CD4-positive, alpha-beta T cell (primary cell): ENCODE measurements around the gene MAN1C1. TPM values are rescaled to one million over a fixed set of nuclear protein-coding genes. Genes with fewer than 3 reads are reported as not detected.

ENCODE experiments used
- ATAC-seq: fragments of 200-7000 bp; cut with Tn5 transposase; one replicate; pipeline ENCODE4 v1.10.0; 2022; ENCODE audit warnings: mild to moderate bottlenecking; ENCODE audit not compliant: poor library complexity
- CTCF ChIA-PET: fragments of 350-600 bp; sonication (Branson Sonifier 250); formaldehyde crosslinking; loops from one replicate; lab custom pipeline; 2021; ENCODE audit warnings: antibody characterized with exemption, inconsistent platforms; lab: Charles Lee
- POLR2A ChIA-PET: fragments of 350-600 bp; sonication (Branson Sonifier 250); formaldehyde crosslinking; loops from one replicate; lab custom pipeline; 2021; ENCODE audit warnings: antibody characterized with exemption, inconsistent platforms; lab: Charles Lee
- DNase-seq, 14 experiments: peaks; one replicate each; pipeline ENCODE4 v3.0.0-alpha.2; 2013 to 2020; ENCODE audit warnings: mixed read lengths in 2 of 14
- H3K27ac ChIP-seq, 2 donors: one replicate each; pipeline versions ENCODE4 v1.5.1 to v1.7.0; 2013; ENCODE audit warnings: low read length in 2 of 2, low read depth in 1 of 2, mild to moderate bottlenecking in 1 of 2
- H3K27me3 ChIP-seq, 2 experiments: 1 replicate in 1 of 2; 2 replicates in 1 of 2; pipeline versions ENCODE4 v1.6.1 to v1.7.0; 2013; ENCODE audit warnings: low read length in 2 of 2, control low read depth in 1 of 2, mild to moderate bottlenecking in 1 of 2, moderate library complexity in 1 of 2; ENCODE audit not compliant: insufficient read depth in 2 of 2, control insufficient read depth in 1 of 2
- H3K36me3 ChIP-seq: one replicate; pipeline ENCODE4 v1.6.1; 2013; ENCODE audit warnings: low read length, control low read depth; ENCODE audit not compliant: insufficient read depth
- H3K4me1 ChIP-seq: one replicate; pipeline ENCODE4 v1.6.1; 2013; ENCODE audit warnings: low read length, control low read depth; ENCODE audit not compliant: insufficient read depth
- H3K4me3 ChIP-seq: one replicate; pipeline ENCODE4 v1.5.1; 2013; ENCODE audit warnings: mild to moderate bottlenecking, low read length, moderate library complexity
- H3K9me3 ChIP-seq, 2 experiments: 1 replicate in 1 of 2; 2 replicates in 1 of 2; pipeline versions ENCODE4 v1.6.1 to v1.7.0; 2013; ENCODE audit warnings: low read length in 2 of 2, mild to moderate bottlenecking in 2 of 2, control low read depth in 1 of 2, moderate library complexity in 1 of 2; ENCODE audit not compliant: control insufficient read depth in 1 of 2, insufficient read depth in 1 of 2
- H3K27ac Mint-ChIP-seq: one replicate; pipeline ENCODE4 v1.8.0; 2020; ENCODE audit warnings: mixed read lengths
- H3K27me3 Mint-ChIP-seq: one replicate; pipeline ENCODE4 v1.8.0; 2021; ENCODE audit warnings: mixed read lengths
- H3K36me3 Mint-ChIP-seq: one replicate; pipeline ENCODE4 v1.8.0; 2021; ENCODE audit warnings: low read depth, mixed read lengths
- H3K4me1 Mint-ChIP-seq: one replicate; pipeline ENCODE4 v1.8.0; 2021; ENCODE audit warnings: low read depth, mixed read lengths
- H3K4me3 Mint-ChIP-seq: one replicate; pipeline ENCODE4 v1.8.0; 2020; ENCODE audit warnings: mild to moderate bottlenecking, mixed read lengths
- H3K9me3 Mint-ChIP-seq: one replicate; pipeline ENCODE4 v1.8.0; 2020; ENCODE audit warnings: mixed read lengths
- intact Hi-C, 2 experiments: fragments of 100-400 bp; cut with DNase I in 1 of 2; cut with micrococcal nuclease in 1 of 2; formaldehyde crosslinking; loops; one replicate each; pipeline versions ENCODE4 v1.15.1 to v1.9.0; 2023 to 2025; cut with DNase I, micrococcal nuclease
- total RNA-seq, 174 experiments: library from RNA in 2 of 174; stranded (reverse) in 2 of 174; gene quantifications; one replicate each; pipeline ENCODE4 v1.2.3 and lab custom pipeline; 2021 to 2026
- TF ChIP-seq, protein P1 (sequence below): fragments of 200-600 bp; IDR thresholded peaks from one replicate; pipeline ENCODE4 v1.8.0; 2022; ENCODE audit warnings: antibody characterized with exemption, mild to moderate bottlenecking

Gene MAN1C1
- total RNA-seq, 2 experiments from 2014 or later: 44.4 to 46.9 TPM

GRCh38 chr1:25699500-25700143 is 83.0 kb downstream of the MAN1C1 start:
- TF ChIP-seq, protein P1, sequence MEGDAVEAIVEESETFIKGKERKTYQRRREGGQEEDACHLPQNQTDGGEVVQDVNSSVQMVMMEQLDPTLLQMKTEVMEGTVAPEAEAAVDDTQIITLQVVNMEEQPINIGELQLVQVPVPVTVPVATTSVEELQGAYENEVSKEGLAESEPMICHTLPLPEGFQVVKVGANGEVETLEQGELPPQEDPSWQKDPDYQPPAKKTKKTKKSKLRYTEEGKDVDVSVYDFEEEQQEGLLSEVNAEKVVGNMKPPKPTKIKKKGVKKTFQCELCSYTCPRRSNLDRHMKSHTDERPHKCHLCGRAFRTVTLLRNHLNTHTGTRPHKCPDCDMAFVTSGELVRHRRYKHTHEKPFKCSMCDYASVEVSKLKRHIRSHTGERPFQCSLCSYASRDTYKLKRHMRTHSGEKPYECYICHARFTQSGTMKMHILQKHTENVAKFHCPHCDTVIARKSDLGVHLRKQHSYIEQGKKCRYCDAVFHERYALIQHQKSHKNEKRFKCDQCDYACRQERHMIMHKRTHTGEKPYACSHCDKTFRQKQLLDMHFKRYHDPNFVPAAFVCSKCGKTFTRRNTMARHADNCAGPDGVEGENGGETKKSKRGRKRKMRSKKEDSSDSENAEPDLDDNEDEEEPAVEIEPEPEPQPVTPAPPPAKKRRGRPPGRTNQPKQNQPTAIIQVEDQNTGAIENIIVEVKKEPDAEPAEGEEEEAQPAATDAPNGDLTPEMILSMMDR: no peak
- peak overlapping the region; percentile 68 for H3K27ac Mint-ChIP-seq
- intact Hi-C loops: loop anchor here (5.0 kb wide), 4 partner anchors 68 to 1753 kb away; no protein-coding TSS in a partner anchor
- H3K4me1 Mint-ChIP-seq: peaks cover 75% of the 10 kb centered on the region
- DNase-seq (no peak), ATAC-seq (no peak)
- H3K9me3 Mint-ChIP-seq: no peaks in the 10 kb centered on the region
- ChIA-PET POLR2A (interaction anchor here (3.4 kb wide), 1 partner anchor 74 kb away, joined by 18 read pairs; no protein-coding TSS in a partner anchor), CTCF (no interaction called here)
- Histone ChIP-seq H3K27me3 (no peaks in the 10 kb centered on the region), H3K9me3 (peaks cover 0 to 5% of the 10 kb centered on the region in 2 experiments), H3K36me3 (peaks cover 14% of the 10 kb centered on the region), H3K27ac (no peak overlapping the region), H3K4me1 (peaks cover 67% of the 10 kb centered on the region), H3K4me3 (no peak overlapping the region)
- peaks cover 26% of the 10 kb centered on the region for H3K36me3 Mint-ChIP-seq
- no peak overlapping the region for H3K4me3 Mint-ChIP-seq
- H3K27me3 Mint-ChIP-seq: no peaks in the 10 kb centered on the region

- H3K4me3 Mint-ChIP-seq: no peak overlapping the region
- TF ChIP-seq, protein P1: no peak
- peaks cover 30% of the 10 kb centered on the region for H3K36me3 Mint-ChIP-seq
- Histone ChIP-seq H3K36me3 (peaks cover 11% of the 10 kb centered on the region), H3K4me3 (no peak overlapping the region), H3K27me3 (no peaks in the 10 kb centered on the region), H3K4me1 (peaks cover 64% of the 10 kb centered on the region), H3K9me3 (peaks cover 0 to 5% of the 10 kb centered on the region in 2 experiments), H3K27ac (no peak overlapping the region)
- POLR2A ChIA-PET: interaction anchor here (3.4 kb wide), 1 partner anchor 74 kb away, joined by 18 read pairs; no protein-coding TSS in a partner anchor
- no peaks in the 10 kb centered on the region for H3K27me3 Mint-ChIP-seq
- ATAC-seq: no peak
- H3K9me3 Mint-ChIP-seq: no peaks in the 10 kb centered on the region
- DNase-seq: no peak
- H3K27ac Mint-ChIP-seq: peak overlapping the region; percentile 68
- H3K4me1 Mint-ChIP-seq: peaks cover 76% of the 10 kb centered on the region
- intact Hi-C loops: loop anchor here in 1 of 2 experiments (5.0 kb wide), 1 partner anchor 67 kb away; no protein-coding TSS in a partner anchor
- CTCF ChIA-PET: no interaction called here
Measured at GRCh38 chr1:25700144-25700523, 83.5 kb downstream of the MAN1C1 start.

DNA sequence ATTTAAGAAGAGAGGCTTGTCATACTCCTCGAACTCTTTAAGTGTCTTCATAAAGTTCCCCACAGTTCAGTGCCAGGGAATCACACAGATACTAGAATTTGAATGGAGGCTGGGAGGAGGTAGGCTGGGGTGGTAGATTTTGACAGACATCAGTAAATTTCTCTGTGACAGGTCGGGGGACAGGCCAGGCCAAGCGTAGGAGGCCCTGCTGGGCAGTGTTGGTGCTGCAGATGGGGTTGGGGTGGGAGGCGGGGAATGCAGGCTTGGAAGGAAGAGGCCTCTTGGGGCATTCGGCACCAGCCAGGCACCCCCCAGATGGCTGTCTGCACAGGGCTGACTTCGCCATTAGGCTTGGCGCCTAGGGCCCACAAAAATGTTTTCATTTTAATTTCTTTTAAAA is 84.0 kb downstream of the MAN1C1 start:
- H3K27ac ChIP-seq: no peak overlapping the region
- ATAC-seq: no peak
- peak in 1 of 14 experiments; percentile 32 for DNase-seq
- peak overlapping the region; percentile 68 for H3K27ac Mint-ChIP-seq
- H3K9me3 ChIP-seq: peaks cover 0 to 5% of the 10 kb centered on the region in 2 experiments
- no peak overlapping the region for H3K4me3 ChIP-seq
- H3K4me1 Mint-ChIP-seq: peaks cover 76% of the 10 kb centered on the region
- TF ChIP-seq, protein P1: no peak
- H3K27me3 Mint-ChIP-seq: no peaks in the 10 kb centered on the region
- CTCF ChIA-PET: no interaction called here
- intact Hi-C loops: loop anchor here in 1 of 2 experiments (5.0 kb wide), 1 partner anchor 67 kb away; no protein-coding TSS in a partner anchor
- H3K36me3 ChIP-seq: peaks cover 11% of the 10 kb centered on the region
- POLR2A ChIA-PET: no interaction called here
- no peaks in the 10 kb centered on the region for H3K27me3 ChIP-seq
- H3K36me3 Mint-ChIP-seq: peaks cover 34% of the 10 kb centered on the region
- H3K4me3 Mint-ChIP-seq: no peak overlapping the region
- H3K4me1 ChIP-seq: peaks cover 61% of the 10 kb centered on the region
- no peaks in the 10 kb centered on the region for H3K9me3 Mint-ChIP-seq
